Thyroid gland (tissue), 4 donors: ENCODE measurements around the gene RPL36A. TPM values are rescaled to one million over a fixed set of nuclear protein-coding genes. Genes with fewer than 3 reads are reported as not detected.
A peak's percentile ranks its signal among the peaks of the same experiment; 100 is the strongest.

ENCODE experiments used
- DNase-seq, 2 donors: peaks; one replicate each; pipeline ENCODE4 v3.0.0-alpha.2; 2019
- H3K27ac ChIP-seq, 3 donors: fragments of 200-600 bp; sonication (generic); 1 replicate in 2 of 3; 2 replicates in 1 of 3; pipeline ENCODE4 v1.5.1; 2016 to 2019; ENCODE audit warnings: mild to moderate bottlenecking in 1 of 3, moderate library complexity in 1 of 3
- H3K27me3 ChIP-seq: fragments of 200-600 bp; sonication (generic); one replicate; pipeline ENCODE4 v1.5.1; 2019
- H3K36me3 ChIP-seq, 2 donors: fragments of 200-600 bp; sonication (generic); one replicate each; pipeline ENCODE4 v1.5.1; 2016 to 2019
- H3K4me1 ChIP-seq, 2 donors: fragments of 200-600 bp; sonication (generic); one replicate each; pipeline ENCODE4 v1.5.1; 2017 to 2019
- H3K4me3 ChIP-seq, 3 donors: fragments of 200-600 bp; sonication (generic); replicated peaks in 1 of 3; 1 replicate in 2 of 3; 2 replicates in 1 of 3; pipeline ENCODE4 v1.5.1; 2016; ENCODE audit warnings: mild to moderate bottlenecking in 1 of 3
- H3K9me3 ChIP-seq: fragments of 200-600 bp; sonication (generic); one replicate; pipeline ENCODE4 v1.5.1; 2017
- CTCF ChIP-seq, 6 experiments: fragments of 200-600 bp in 3 of 6; fragments of 450-650 bp in 3 of 6; sonication (generic) in 3 of 6; IDR thresholded peaks; one replicate each; pipeline ENCODE4 v1.5.1; 2016 to 2019; ENCODE audit warnings: antibody characterized with exemption in 6 of 6, mild to moderate bottlenecking in 2 of 6, inconsistent platforms in 1 of 6, moderate library complexity in 1 of 6
- POLR2A ChIP-seq, 2 donors: fragments of 450-650 bp; IDR thresholded peaks; one replicate each; pipeline ENCODE4 v1.6.1; 2017; ENCODE audit warnings: antibody characterized with exemption in 2 of 2, mild to moderate bottlenecking in 2 of 2, moderate library complexity in 1 of 2
- WGBS, 2 donors: methylation state at CpG; one replicate each; pipeline ENCODE4 v1.1.5; 2017; 5-methylcytosine and 5-hydroxymethylcytosine counted together
- intact Hi-C: fragments of 100-400 bp; cut with DNase I; formaldehyde crosslinking; loops from one replicate; pipeline ENCODE4 v1.15.1; 2023
- total RNA-seq, 4 donors: library from RNA; depleted of rRNA; stranded (reverse); fragments of >200 nt; gene quantifications; one replicate each; pipeline ENCODE4 v1.2.3, GENCODE V29; 2016

The RPL36A gene
- total RNA-seq, 4 donors from 2014 or later, result 258 to 2,076 (median 1,246) TPM

DNA sequence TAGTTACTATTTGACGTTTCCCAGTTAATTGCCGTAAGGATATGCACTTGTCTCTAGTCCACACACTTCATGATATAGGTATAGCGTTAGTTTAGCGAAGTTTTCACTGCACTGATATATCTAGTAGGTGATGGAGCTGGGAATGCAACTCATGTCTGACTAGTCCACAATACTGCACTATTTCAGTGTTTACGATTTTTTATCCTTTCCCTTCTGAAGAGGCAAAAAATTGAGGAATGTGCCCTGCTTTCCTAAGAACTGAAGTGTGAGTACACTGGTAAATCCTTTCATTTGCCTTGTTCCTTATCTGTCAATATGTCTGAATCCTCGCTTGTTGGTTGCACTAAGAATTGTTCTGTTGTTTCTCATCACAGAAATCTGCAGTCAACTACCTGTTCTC lies 1.0 kb downstream of the RPL36A start:
- intact Hi-C loops, result no loop called here

GRCh38 chrX:101393530-101394305 lies 2.9 kb downstream of the RPL36A start:
- Histone ChIP-seq H3K27me3 (no peaks in the 10 kb centered on the region), H3K9me3 (no peaks in the 10 kb centered on the region), H3K4me1 (no peaks in the 10 kb centered on the region), H3K4me3 (no peak overlapping the region), H3K36me3 (no peaks in the 10 kb centered on the region), H3K27ac (no peak overlapping the region)
- 86 to 90% methylated on average over 10 to 11 of the region's 11 CpGs for WGBS, 2 donors
- intact Hi-C loops, result no loop called here
- no peak for DNase-seq
- TF ChIP-seq CTCF (IDR thresholded peaks at IDR 0.05) (no peak), POLR2A (IDR thresholded peaks at IDR 0.05) (no peak)

More for the DNA sequence above, 1.0 kb downstream of the RPL36A start:
- no peaks in the 10 kb centered on the region for H3K27me3 ChIP-seq
- H3K4me3 ChIP-seq, result peak overlapping the region in 1 of 3 donors; percentile 30
- H3K36me3 ChIP-seq, result no peaks in the 10 kb centered on the region
- H3K4me1 ChIP-seq, result no peaks in the 10 kb centered on the region
- H3K27ac ChIP-seq, result peak overlapping the region in 2 of 3 donors; percentile 58 to 69
- WGBS, 2 donors, result 49 to 50% methylated on average over 6 of the region's 6 CpGs
- DNase-seq, result no peak
- H3K9me3 ChIP-seq, result no peaks in the 10 kb centered on the region
- TF ChIP-seq CTCF (IDR thresholded peaks at IDR 0.05), result no peak
- TF ChIP-seq POLR2A (IDR thresholded peaks at IDR 0.05), result no peak

GRCh38 chrX:101394372-101394771 lies 3.6 kb downstream of the RPL36A start:
- Histone ChIP-seq H3K27ac (no peak overlapping the region), H3K27me3 (no peaks in the 10 kb centered on the region), H3K4me1 (no peaks in the 10 kb centered on the region), H3K36me3 (no peaks in the 10 kb centered on the region), H3K9me3 (no peaks in the 10 kb centered on the region), H3K4me3 (no peak overlapping the region)
- DNase-seq, result no peak
- intact Hi-C loops, result no loop called here
- TF ChIP-seq POLR2A (IDR thresholded peaks at IDR 0.05), result no peak
- TF ChIP-seq CTCF (IDR thresholded peaks at IDR 0.05), result no peak

GRCh38 chrX:101395789-101396188 lies 5.0 kb downstream of the RPL36A start:
- Histone ChIP-seq H3K27ac (no peak overlapping the region), H3K4me3 (no peak overlapping the region), H3K9me3 (no peaks in the 10 kb centered on the region), H3K4me1 (no peaks in the 10 kb centered on the region), H3K36me3 (no peaks in the 10 kb centered on the region), H3K27me3 (no peaks in the 10 kb centered on the region)
- intact Hi-C loops, result no loop called here
- TF ChIP-seq CTCF (IDR thresholded peaks at IDR 0.05), result no peak
- TF ChIP-seq POLR2A (IDR thresholded peaks at IDR 0.05), result no peak
- 85 to 94% methylated on average over 1 of the region's 1 CpG for WGBS, 2 donors
- DNase-seq, result no peak

- Histone ChIP-seq H3K9me3 (no peaks in the 10 kb centered on the region), H3K27me3 (no peaks in the 10 kb centered on the region), H3K4me1 (no peaks in the 10 kb centered on the region), H3K36me3 (no peaks in the 10 kb centered on the region), H3K27ac (no peak overlapping the region), H3K4me3 (no peak overlapping the region)
- WGBS, 2 donors, result 37% methylated on average over 4 of the region's 4 CpGs; no CpG with 5 or more reads in 1 of the 2 donors
- no peak for DNase-seq
- TF ChIP-seq POLR2A (IDR thresholded peaks at IDR 0.05) (no peak), CTCF (IDR thresholded peaks at IDR 0.05) (no peak)
- intact Hi-C loops, result no loop called here
These were observed 7.0 kb downstream of the RPL36A start for GRCh38 chrX:101397779-101398178.
